Peyer's patch (tissue), 4 donors: ENCODE measurements around the gene LITAF. TPM values are rescaled to one million over a fixed set of nuclear protein-coding genes. Genes with fewer than 3 reads are reported as not detected.
"Not testable (repeated sequence)": the region's sequence is repeated elsewhere in the genome, so short reads cannot be mapped to it uniquely, and the experiment has no call there.

Source experiments
- DNase-seq, 3 donors: peaks; one replicate each; pipeline ENCODE4 v3.0.0-alpha.2; 2017 to 2019
- H3K27ac ChIP-seq, 4 donors: fragments of 200-600 bp; sonication (generic); one replicate each; pipeline ENCODE4 v1.5.1; 2016 to 2019
- H3K27me3 ChIP-seq, 2 donors: fragments of 200-600 bp; sonication (generic); one replicate each; pipeline ENCODE4 v1.5.1; 2019
- H3K36me3 ChIP-seq, 3 donors: fragments of 200-600 bp; sonication (generic); one replicate each; pipeline ENCODE4 v1.5.1; 2016 to 2019
- H3K4me1 ChIP-seq, 4 donors: fragments of 200-600 bp; sonication (generic); one replicate each; pipeline ENCODE4 v1.5.1; 2016 to 2019
- H3K4me3 ChIP-seq, 4 donors: fragments of 200-600 bp; sonication (generic); 1 replicate in 3 of 4; 2 replicates in 1 of 4; pipeline ENCODE4 v1.5.1; 2016 to 2019; ENCODE audit warnings: mild to moderate bottlenecking in 1 of 4
- H3K9me3 ChIP-seq, 4 donors: fragments of 200-600 bp; sonication (generic); one replicate each; pipeline ENCODE4 v1.5.1; 2016 to 2019; ENCODE audit warnings: mild to moderate bottlenecking in 1 of 4
- CTCF ChIP-seq, 6 experiments: fragments of 450-650 bp in 4 of 6; fragments of 200-600 bp in 2 of 6; sonication (generic) in 1 of 6; IDR thresholded peaks; one replicate each; pipeline ENCODE4 v1.5.1; 2017 to 2019; ENCODE audit warnings: antibody characterized with exemption in 6 of 6, mild to moderate bottlenecking in 3 of 6, moderate library complexity in 1 of 6
- POLR2A ChIP-seq, 2 donors: fragments of 450-650 bp; IDR thresholded peaks; one replicate each; pipeline ENCODE4 v1.5.1; 2017; ENCODE audit warnings: antibody characterized with exemption in 2 of 2, mild to moderate bottlenecking in 2 of 2, moderate library complexity in 2 of 2
- total RNA-seq, 4 donors: library from RNA; depleted of rRNA; stranded (reverse); fragments of >200 nt; gene quantifications; one replicate each; pipeline ENCODE4 v1.1.0, GENCODE V29; 2016

LITAF gene
- total RNA-seq, 4 donors from 2014 or later = 20.1 to 56.9 (median 32.3) TPM

GRCh38 chr16:11561856-11562255, 24.9 kb downstream of the LITAF start:
- DNase-seq = no peak
- H3K36me3 ChIP-seq = no peaks in the 10 kb centered on the region
- no peaks in the 10 kb centered on the region for H3K27me3 ChIP-seq
- no peaks in the 10 kb centered on the region for H3K9me3 ChIP-seq
- H3K4me3 ChIP-seq = no peak overlapping the region
- TF ChIP-seq CTCF (IDR thresholded peaks at IDR 0.05) = no peak
- no peak for TF ChIP-seq POLR2A (IDR thresholded peaks at IDR 0.05)
- peak overlapping the region; percentile 66 to 80 (median 73) for H3K27ac ChIP-seq
- H3K4me1 ChIP-seq = peaks cover 0 to 25% (median 0%) of the 10 kb centered on the region in 4 donors

GRCh38 chr16:11561454-11561805, 25.3 kb downstream of the LITAF start:
- TF ChIP-seq POLR2A (IDR thresholded peaks at IDR 0.05) (no peak), CTCF (IDR thresholded peaks at IDR 0.05) (no peak)
- Histone ChIP-seq H3K4me3 (peak overlapping the region in 1 of 4 donors; percentile 4), H3K9me3 (peaks cover 0 to under 1% (median 0%) of the 10 kb centered on the region in 4 donors), H3K27ac (peak overlapping the region; percentile 66 to 80 (median 73)), H3K27me3 (no peaks in the 10 kb centered on the region), H3K4me1 (peaks cover 0 to 25% (median 0%) of the 10 kb centered on the region in 4 donors), H3K36me3 (peaks cover 0 to 3% (median 0%) of the 10 kb centered on the region in 3 donors)
- DNase-seq = no peak

- H3K36me3 ChIP-seq = peaks cover 0 to 8% (median 0%) of the 10 kb centered on the region in 3 donors
- peak in 2 of 3 donors; percentile 48 to 75 for DNase-seq
- peaks cover 0 to 6% (median 0%) of the 10 kb centered on the region in 4 donors for H3K9me3 ChIP-seq
- H3K4me1 ChIP-seq = peaks cover 0 to 25% (median 0%) of the 10 kb centered on the region in 4 donors
- H3K4me3 ChIP-seq = peak overlapping the region in 1 of 4 donors; percentile 4
- H3K27me3 ChIP-seq = no peaks in the 10 kb centered on the region
- H3K27ac ChIP-seq = peak overlapping the region; percentile 66 to 80 (median 73)
- TF ChIP-seq CTCF (IDR thresholded peaks at IDR 0.05) (no peak), POLR2A (IDR thresholded peaks at IDR 0.05) (no peak)
These were observed 25.8 kb downstream of the LITAF start for GRCh38 chr16:11560701-11561453.

- not testable (repeated sequence) for H3K9me3 ChIP-seq, H3K27me3 ChIP-seq, H3K4me3 ChIP-seq, DNase-seq
- Histone ChIP-seq H3K27ac (peak overlapping the region in 2 of 4 donors; percentile 29 to 31), H3K4me1 (peaks cover 0 to 24% (median 0%) of the 10 kb centered on the region in 4 donors), H3K36me3 (peaks cover 0 to 24% (median 0%) of the 10 kb centered on the region in 3 donors)
These were observed 28.4 kb downstream of the LITAF start for GRCh38 chr16:11558308-11558823.

GRCh38 chr16:11557801-11558200, 28.9 kb downstream of the LITAF start:
- peak overlapping the region in 2 of 4 donors; percentile 29 to 31 for H3K27ac ChIP-seq
- no peaks in the 10 kb centered on the region for H3K27me3 ChIP-seq
- peaks cover 0 to 25% (median 0%) of the 10 kb centered on the region in 4 donors for H3K4me1 ChIP-seq
- peaks cover 0 to 30% (median 0%) of the 10 kb centered on the region in 3 donors for H3K36me3 ChIP-seq
- no peak for TF ChIP-seq CTCF (IDR thresholded peaks at IDR 0.05)
- TF ChIP-seq POLR2A (IDR thresholded peaks at IDR 0.05) = no peak
- H3K4me3 ChIP-seq = no peak overlapping the region
- peaks cover 0 to 7% (median 0%) of the 10 kb centered on the region in 4 donors for H3K9me3 ChIP-seq
- DNase-seq = no peak
